ENCODE results near the gene MLPH. TPM values are rescaled to one million over a fixed set of nuclear protein-coding genes. Genes with fewer than 3 reads are reported as not detected.

The MLPH gene
- total and polyA plus RNA-seq, 2 of the 13 experiments (the other 11 are each of a cell fraction or from before 2014, with no cell fraction given): 0.12 TPM; not detected in 1

GRCh38 chr2:237488901-237489860, 2.1 kb downstream of the MLPH start:
- intact Hi-C loops (cut with micrococcal nuclease; ENCODE audit: unreplicated experiment): no loop called here
- Histone ChIP-seq H3K4me2 (ENCODE audit: low read depth, low read length) (no peak overlapping the region), H3K27ac (ENCODE audit: extremely low read length, insufficient read depth, low read length) (no peak overlapping the region), H3K9ac (ENCODE audit: insufficient read depth, low read depth, low read length) (no peak overlapping the region), H2AFZ (ENCODE audit: low read length) (no peak overlapping the region), H3K79me2 (ENCODE audit: insufficient read depth, low read length) (no peaks in the 10 kb centered on the region), H3K9me3 (ENCODE audit: low read length) (peaks cover 29% of the 10 kb centered on the region), H3K4me1 (ENCODE audit: insufficient read depth, low read length) (no peaks in the 10 kb centered on the region), H4K20me1 (ENCODE audit: insufficient read depth, low read length) (no peaks in the 10 kb centered on the region), H3K36me3 (replicated peaks in 1 of 2; ENCODE audit: control insufficient read depth in 1 of 2, insufficient read depth in 2 of 2, low read length in 2 of 2) (no peaks in the 10 kb centered on the region), H3K27me3 (ENCODE audit: control insufficient read depth in 1 of 2, insufficient read depth in 2 of 2, low read length in 2 of 2) (peaks cover 2 to 39% of the 10 kb centered on the region in 2 experiments; a peak in 3 of 5 replicates), H3K4me3 (replicated peaks in 1 of 3; ENCODE audit: insufficient read depth in 1 of 3, low read depth in 2 of 3, low read length in 3 of 3) (no peak overlapping the region)
- WGBS (ENCODE audit: low lambda C conversion rate): 62% methylated on average over 3 of the region's 6 CpGs
- ATAC-seq (no peak), FAIRE-seq (no peak), DNase-seq (ENCODE audit: low spot score) (no peak)
- ChIA-PET POLR2A (no interaction called here), CTCF (ENCODE audit: low intra/inter-chr PET ratio, low total read pairs) (no interaction called here)
- TF ChIP-seq PAF1 (CRISPR knock-in tag; IDR thresholded peaks at IDR 0.05): no peak
- no peak for TF ChIP-seq LRRFIP1 (CRISPR knock-in tag; conservative IDR thresholded peaks at IDR 0.05)
- no peak for TF ChIP-seq ZBTB21 (CRISPR knock-in tag; IDR thresholded peaks at IDR 0.05)
- TF ChIP-seq HNRNPK (IDR thresholded peaks at IDR 0.05; ENCODE audit: low read depth, low read length, poor library complexity, severe bottlenecking): no peak
- no peak for TF ChIP-seq ZNF879 (CRISPR knock-in tag; IDR thresholded peaks at IDR 0.05)
- TF ChIP-seq MLLT10 (CRISPR knock-in tag; IDR thresholded peaks at IDR 0.05): no peak
- TF ChIP-seq ZNF234 (CRISPR knock-in tag; conservative IDR thresholded peaks at IDR 0.05): no peak
- no peak for TF ChIP-seq ZNF383 (CRISPR knock-in tag; IDR thresholded peaks at IDR 0.05; ENCODE audit: borderline replicate concordance)
- TF ChIP-seq AHR (CRISPR knock-in tag; IDR thresholded peaks at IDR 0.05): no peak
- TF ChIP-seq MTF2 (CRISPR knock-in tag; IDR thresholded peaks at IDR 0.05; ENCODE audit: borderline replicate concordance): no peak
- TF ChIP-seq GMEB2 (CRISPR knock-in tag; IDR thresholded peaks at IDR 0.05; ENCODE audit: low read depth): no peak
- no peak for TF ChIP-seq ZNF670 (CRISPR knock-in tag; IDR thresholded peaks at IDR 0.05; ENCODE audit: borderline replicate concordance)
- TF ChIP-seq TCF12 (IDR thresholded peaks at IDR 0.05): no peak
- no peak for TF ChIP-seq TCF12 (CRISPR knock-in tag; IDR thresholded peaks at IDR 0.05)
- no peak for TF ChIP-seq MXD3 (CRISPR knock-in tag; IDR thresholded peaks at IDR 0.05)
- TF ChIP-seq ZNF446 (CRISPR knock-in tag; IDR thresholded peaks at IDR 0.05): no peak
- TF ChIP-seq SP1 (IDR thresholded peaks at IDR 0.05): no peak
- TF ChIP-seq SP1 (CRISPR knock-in tag; IDR thresholded peaks at IDR 0.05): no peak
- TF ChIP-seq HNF4G (IDR thresholded peaks at IDR 0.05; ENCODE audit: borderline replicate concordance, low read depth, low read length): no peak
- no peak for TF ChIP-seq HNF4G (CRISPR knock-in tag; IDR thresholded peaks at IDR 0.05; ENCODE audit: borderline replicate concordance, low read depth)
- TF ChIP-seq KAT8 (CRISPR knock-in tag; IDR thresholded peaks at IDR 0.05): no peak
- no peak for TF ChIP-seq RARA (CRISPR knock-in tag; IDR thresholded peaks at IDR 0.05)
- no peak for TF ChIP-seq ZFYVE20 (CRISPR knock-in tag; IDR thresholded peaks at IDR 0.05; ENCODE audit: borderline replicate concordance, low read depth)
- no TSS peak for BruUV-seq (replicated peaks)
- in situ Hi-C loops (cut with HindIII; ENCODE audit: extremely low pct_ligation_motif_present, low pct_unique_long_range_greater_than_20kb): no loop called here
